Measurements from ENCODE around the gene ZNF32.
"Not testable (repeated sequence)": the region's sequence is repeated elsewhere in the genome, so short reads cannot be mapped to it uniquely, and the experiment has no call there.

The ZNF32 gene

GRCh38 chr10:43628956-43629355 lies 19.7 kb downstream of the ZNF32 start:
- ATAC-seq = no peak

GRCh38 chr10:43627942-43628341 lies 20.7 kb downstream of the ZNF32 start:
- ATAC-seq = no peak
- DNase-seq = no peak

More at GRCh38 chr10:43628956-43629355, 19.7 kb downstream of the ZNF32 start:
- DNase-seq = no peak

- ATAC-seq (no peak), DNase-seq (no peak)
Observed at GRCh38 chr10:43623351-43623750, 25.3 kb downstream of the ZNF32 start.

GRCh38 chr10:43622038-43622437 lies 26.6 kb downstream of the ZNF32 start:
- no peak for ATAC-seq
- DNase-seq = no peak

GRCh38 chr10:43619368-43619767 lies 29.3 kb downstream of the ZNF32 start:
- no peak for DNase-seq
- no peak for ATAC-seq

- ATAC-seq = no peak
- DNase-seq = no peak
Observed at GRCh38 chr10:43616697-43617370, 31.8 kb downstream of the ZNF32 start.

GRCh38 chr10:43610636-43611035 lies 38.0 kb downstream of the ZNF32 start:
- no peak for ATAC-seq
- DNase-seq = no peak

- ATAC-seq (no peak), DNase-seq (no peak)
Observed at GRCh38 chr10:43607199-43607573, 41.5 kb downstream of the ZNF32 start.

- DNase-seq (peak; percentile 80), ATAC-seq (peak; percentile 92)
Observed at GRCh38 chr10:43606323-43607198, 42.1 kb downstream of the ZNF32 start, which contains the start of gene ZNF485. TSS of gene ZNF485 (plus strand) at chr10:43606438. CDS start at chr10:43607051, 613 bp downstream.

GRCh38 chr10:43605850-43606322 lies 42.8 kb downstream of the ZNF32 start:
- no peak for ATAC-seq

GRCh38 chr10:43601576-43601975 lies 47.1 kb downstream of the ZNF32 start:
- DNase-seq, ATAC-seq: not testable (repeated sequence)

More at GRCh38 chr10:43605850-43606322, 42.8 kb downstream of the ZNF32 start:
- no peak for DNase-seq

GRCh38 chr10:43599333-43599732 lies 49.3 kb downstream of the ZNF32 start:
- DNase-seq (no peak), ATAC-seq (no peak)

GRCh38 chr10:43598446-43598845 lies 50.2 kb downstream of the ZNF32 start:
- DNase-seq (no peak), ATAC-seq (no peak)

GRCh38 chr10:43596546-43596945 lies 52.1 kb downstream of the ZNF32 start:
- DNase-seq (no peak), ATAC-seq (no peak)

- peak; percentile 33 for DNase-seq
- peak; percentile 83 for ATAC-seq
Observed at GRCh38 chr10:43595739-43596298, 52.9 kb downstream of the ZNF32 start.

GRCh38 chr10:43594944-43595589 lies 53.6 kb downstream of the ZNF32 start:
- DNase-seq (peak; percentile 42), ATAC-seq (peak; percentile 88)
